Measurements from ENCODE around the gene CCDC39.

- no peak for TF ChIP-seq POLR2A (IDR thresholded peaks at IDR 0.05; ENCODE audit: low read depth, low read length)
- TF ChIP-seq POU2F2 (IDR thresholded peaks at IDR 0.05; ENCODE audit: low read depth, low read length), result no peak
- no peak for TF ChIP-seq TAF1 (IDR thresholded peaks at IDR 0.05; ENCODE audit: low read depth, low read length)
These were observed 15.0 kb upstream of the CCDC39 start for GRCh38 chr3:180694321-180694720.
